Natural killer cell (primary cell): ENCODE results near the gene EDIL3. TPM values are rescaled to one million over a fixed set of nuclear protein-coding genes. Genes with fewer than 3 reads are reported as not detected.

Source experiments
- ATAC-seq, 3 donors: fragments of 150-1000 bp in 2 of 3; fragments of 200-7000 bp in 1 of 3; cut with Tn5 transposase; 1 replicate in 1 of 3; 2 replicates in 2 of 3; pipeline ENCODE4 v1.10.0; 2021; ENCODE audit warnings: mild to moderate bottlenecking in 2 of 3, moderate library complexity in 2 of 3
- DNase-seq, 2 donors: peaks; one replicate each; pipeline versions ENCODE4 v3.0.0 to v3.0.0-alpha.2; 2013 to 2021; ENCODE audit warnings: mixed read lengths in 1 of 2
- H3K27ac ChIP-seq: one replicate; pipeline ENCODE4 v1.5.1; 2013; ENCODE audit warnings: mild to moderate bottlenecking, low read length
- H3K27me3 ChIP-seq: one replicate; pipeline ENCODE4 v1.6.1; 2013; ENCODE audit warnings: low read length; ENCODE audit not compliant: control insufficient read depth, insufficient read depth
- H3K36me3 ChIP-seq: one replicate; pipeline ENCODE4 v1.6.1; 2013; ENCODE audit warnings: low read length; ENCODE audit not compliant: control insufficient read depth, insufficient read depth
- H3K4me1 ChIP-seq: one replicate; pipeline ENCODE4 v1.6.1; 2013; ENCODE audit warnings: low read length; ENCODE audit not compliant: control insufficient read depth, insufficient read depth
- H3K4me3 ChIP-seq: one replicate; pipeline ENCODE4 v1.5.1; 2013; ENCODE audit warnings: low read length
- H3K9me3 ChIP-seq: one replicate; pipeline ENCODE4 v1.6.1; 2013; ENCODE audit warnings: low read length; ENCODE audit not compliant: control insufficient read depth, insufficient read depth
- H3K27ac Mint-ChIP-seq, 2 donors: one replicate each; pipeline ENCODE4 v1.8.0; 2022; ENCODE audit warnings: mild to moderate bottlenecking in 2 of 2, mixed read lengths in 2 of 2, moderate library complexity in 1 of 2
- H3K27me3 Mint-ChIP-seq, 2 donors: one replicate each; pipeline ENCODE4 v1.8.0; 2022; ENCODE audit warnings: low read depth in 2 of 2, mixed read lengths in 2 of 2
- H3K36me3 Mint-ChIP-seq: one replicate; pipeline ENCODE4 v1.8.0; 2022; ENCODE audit warnings: mixed read lengths
- H3K4me1 Mint-ChIP-seq, 2 donors: one replicate each; pipeline ENCODE4 v1.8.0; 2022; ENCODE audit warnings: mixed read lengths in 2 of 2
- H3K4me3 Mint-ChIP-seq: one replicate; pipeline ENCODE4 v1.8.0; 2022; ENCODE audit warnings: mild to moderate bottlenecking, moderate library complexity, mixed read lengths
- H3K9me3 Mint-ChIP-seq, 2 donors: one replicate each; pipeline ENCODE4 v1.8.0; 2022; ENCODE audit warnings: mixed read lengths in 2 of 2
- WGBS: methylation state at CpG from one replicate; pipeline ENCODE4 v1.1.7; 2013; ENCODE audit warnings: missing lambda C conversion rate; ENCODE audit not compliant: insufficient coverage; 5-methylcytosine and 5-hydroxymethylcytosine counted together
- intact Hi-C: fragments of 100-400 bp; cut with micrococcal nuclease; formaldehyde crosslinking; loops from one replicate; pipeline ENCODE4 v1.14.2; 2022
- total RNA-seq, 4 donors: library from RNA; stranded (reverse); fragments of 120-200 nt in 1 of 4; gene quantifications; one replicate each; pipeline versions ENCODE4 v1.2.3 to v1.2.4, GENCODE V29; 2013 to 2022
- TF ChIP-seq, protein P1 (sequence below): fragments of 200-600 bp; IDR thresholded peaks from one replicate; pipeline ENCODE4 v1.8.0; 2022; ENCODE audit warnings: antibody characterized with exemption

EDIL3 gene
- total RNA-seq, 3 donors from 2014 or later (not counting 1 experiment from before 2014, with no cell fraction given), result not detected

DNA sequence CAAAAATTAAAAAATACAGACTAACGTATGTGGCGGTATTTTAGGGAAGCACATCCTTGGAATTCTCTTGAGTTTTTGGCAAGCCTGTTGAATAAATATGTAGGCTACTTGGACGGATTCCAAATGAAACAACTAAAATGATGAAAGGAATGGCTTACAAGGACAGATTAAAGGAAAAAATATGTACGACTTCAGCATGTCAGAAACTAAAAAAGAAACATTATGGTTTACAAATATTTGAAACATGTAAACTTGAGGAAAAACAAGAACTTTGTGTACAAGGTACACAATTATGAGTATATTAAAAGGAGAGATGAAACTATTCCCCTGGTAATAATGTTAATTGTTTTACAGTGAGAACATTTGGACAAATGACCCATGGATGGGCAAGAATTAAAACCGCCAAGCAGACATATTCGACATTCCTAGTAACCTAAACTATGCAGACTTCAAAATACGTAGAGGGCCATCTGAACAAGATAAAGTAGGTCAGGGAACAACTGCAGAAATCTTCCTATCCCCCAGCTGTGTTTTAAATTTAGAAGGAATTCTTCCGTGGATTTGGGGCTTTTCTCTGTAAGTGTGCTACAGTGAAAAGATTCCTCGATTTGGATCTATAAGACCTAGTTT, 12.5 kb downstream of the EDIL3 start:
- DNase-seq (no peak), ATAC-seq (no peak)
- H3K9me3 Mint-ChIP-seq, result peaks cover 10 to 15% of the 10 kb centered on the region in 2 donors
- H3K27me3 ChIP-seq, result no peaks in the 10 kb centered on the region
- TF ChIP-seq, protein P1, sequence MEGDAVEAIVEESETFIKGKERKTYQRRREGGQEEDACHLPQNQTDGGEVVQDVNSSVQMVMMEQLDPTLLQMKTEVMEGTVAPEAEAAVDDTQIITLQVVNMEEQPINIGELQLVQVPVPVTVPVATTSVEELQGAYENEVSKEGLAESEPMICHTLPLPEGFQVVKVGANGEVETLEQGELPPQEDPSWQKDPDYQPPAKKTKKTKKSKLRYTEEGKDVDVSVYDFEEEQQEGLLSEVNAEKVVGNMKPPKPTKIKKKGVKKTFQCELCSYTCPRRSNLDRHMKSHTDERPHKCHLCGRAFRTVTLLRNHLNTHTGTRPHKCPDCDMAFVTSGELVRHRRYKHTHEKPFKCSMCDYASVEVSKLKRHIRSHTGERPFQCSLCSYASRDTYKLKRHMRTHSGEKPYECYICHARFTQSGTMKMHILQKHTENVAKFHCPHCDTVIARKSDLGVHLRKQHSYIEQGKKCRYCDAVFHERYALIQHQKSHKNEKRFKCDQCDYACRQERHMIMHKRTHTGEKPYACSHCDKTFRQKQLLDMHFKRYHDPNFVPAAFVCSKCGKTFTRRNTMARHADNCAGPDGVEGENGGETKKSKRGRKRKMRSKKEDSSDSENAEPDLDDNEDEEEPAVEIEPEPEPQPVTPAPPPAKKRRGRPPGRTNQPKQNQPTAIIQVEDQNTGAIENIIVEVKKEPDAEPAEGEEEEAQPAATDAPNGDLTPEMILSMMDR, result no peak
- WGBS, result 86% methylated on average over 7 of the region's 9 CpGs
- H3K27me3 Mint-ChIP-seq, result no peaks in the 10 kb centered on the region
- no peaks in the 10 kb centered on the region for H3K4me1 Mint-ChIP-seq
- no peak overlapping the region for H3K27ac ChIP-seq
- no peaks in the 10 kb centered on the region for H3K4me1 ChIP-seq
- intact Hi-C loops, result no loop called here
- no peak overlapping the region for H3K4me3 ChIP-seq
- no peaks in the 10 kb centered on the region for H3K36me3 ChIP-seq
- H3K27ac Mint-ChIP-seq, result no peak overlapping the region
- no peaks in the 10 kb centered on the region for H3K9me3 ChIP-seq
- H3K36me3 Mint-ChIP-seq, result no peaks in the 10 kb centered on the region
- H3K4me3 Mint-ChIP-seq, result no peak overlapping the region

DNA sequence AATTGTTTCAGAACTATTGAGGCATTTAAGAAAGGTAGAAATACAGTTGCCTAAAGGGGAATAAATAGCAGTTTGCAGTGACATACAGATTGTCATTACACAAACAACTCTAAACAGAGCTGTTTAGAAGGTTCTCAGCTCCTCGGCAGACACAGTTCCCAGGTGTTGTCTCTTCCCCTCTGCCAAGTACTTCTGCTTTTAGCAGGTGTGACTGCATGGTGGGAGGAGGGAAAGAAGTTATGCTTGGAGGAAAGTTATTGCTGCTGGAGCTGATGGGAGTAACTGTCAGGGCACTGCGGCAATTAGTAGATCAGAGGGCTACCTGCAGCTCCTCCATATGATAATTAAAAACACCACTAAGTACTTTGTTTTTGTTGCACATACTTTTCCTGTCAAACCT, 14.5 kb downstream of the EDIL3 start:
- no peaks in the 10 kb centered on the region for H3K27me3 Mint-ChIP-seq
- H3K4me1 Mint-ChIP-seq, result no peaks in the 10 kb centered on the region
- no peaks in the 10 kb centered on the region for H3K9me3 ChIP-seq
- no peak overlapping the region for H3K4me3 ChIP-seq
- intact Hi-C loops, result no loop called here
- H3K27ac ChIP-seq, result no peak overlapping the region
- H3K4me1 ChIP-seq, result no peaks in the 10 kb centered on the region
- no peak overlapping the region for H3K27ac Mint-ChIP-seq
- H3K4me3 Mint-ChIP-seq, result no peak overlapping the region
- no peaks in the 10 kb centered on the region for H3K36me3 ChIP-seq
- TF ChIP-seq, protein P1, result no peak
- H3K9me3 Mint-ChIP-seq, result peaks cover 13 to 15% of the 10 kb centered on the region in 2 donors
- no peaks in the 10 kb centered on the region for H3K27me3 ChIP-seq
- WGBS, result 0% methylated on average over 1 of the region's 2 CpGs
- H3K36me3 Mint-ChIP-seq, result no peaks in the 10 kb centered on the region
- DNase-seq (no peak), ATAC-seq (no peak)

DNA sequence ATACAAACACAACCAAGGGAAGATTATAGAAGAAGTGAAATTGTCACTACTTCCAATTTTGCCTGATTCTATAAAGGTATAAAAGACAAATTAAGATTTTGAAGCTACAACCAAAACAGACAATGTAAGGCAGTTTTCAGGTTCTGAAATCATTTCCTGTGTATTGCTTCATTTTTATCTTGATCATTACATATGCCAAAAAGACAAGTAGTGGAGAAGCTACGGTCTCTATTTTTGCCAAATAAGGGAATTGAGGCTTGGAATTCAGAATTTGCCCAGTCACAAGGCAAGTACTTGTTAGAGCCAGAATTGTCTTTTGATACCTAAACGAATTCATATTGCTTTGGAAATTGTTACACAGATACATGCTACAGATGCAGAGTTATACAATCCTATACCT, 20.6 kb downstream of the EDIL3 start:
- no peaks in the 10 kb centered on the region for H3K4me1 ChIP-seq
- 80% methylated on average over 1 of the region's 2 CpGs for WGBS
- no peak overlapping the region for H3K27ac ChIP-seq
- H3K4me3 Mint-ChIP-seq, result no peak overlapping the region
- H3K27me3 ChIP-seq, result no peaks in the 10 kb centered on the region
- no peaks in the 10 kb centered on the region for H3K9me3 ChIP-seq
- H3K27me3 Mint-ChIP-seq, result no peaks in the 10 kb centered on the region
- no peak overlapping the region for H3K4me3 ChIP-seq
- H3K4me1 Mint-ChIP-seq, result no peaks in the 10 kb centered on the region
- peaks cover 6 to 9% of the 10 kb centered on the region in 2 donors for H3K9me3 Mint-ChIP-seq
- H3K36me3 ChIP-seq, result no peaks in the 10 kb centered on the region
- DNase-seq (no peak), ATAC-seq (no peak)
- no peak overlapping the region for H3K27ac Mint-ChIP-seq
- TF ChIP-seq, protein P1, result no peak
- intact Hi-C loops, result no loop called here
- no peaks in the 10 kb centered on the region for H3K36me3 Mint-ChIP-seq
